Activated naive CD4-positive, alpha-beta T cell treated with anti-CD3 and anti-CD28 coated beads for 36 hours (primary cell): ENCODE data around the gene HJURP. TPM values are rescaled to one million over a fixed set of nuclear protein-coding genes. Genes with fewer than 3 reads are reported as not detected.

ENCODE experiments used
- CTCF ChIA-PET: fragments of 350-600 bp; sonication (Branson Sonifier 250); formaldehyde crosslinking; loops from one replicate; lab custom pipeline; 2021; ENCODE audit warnings: antibody characterized with exemption; lab: Charles Lee
- DNase-seq: peaks from one replicate; pipeline ENCODE4 v3.0.0-alpha.2; 2020
- H3K27ac Mint-ChIP-seq: one replicate; pipeline ENCODE4 v1.8.0; 2021; ENCODE audit warnings: mild to moderate bottlenecking, mixed read lengths
- H3K27me3 Mint-ChIP-seq: one replicate; pipeline ENCODE4 v1.8.0; 2021; ENCODE audit warnings: low read depth, mixed read lengths
- H3K36me3 Mint-ChIP-seq: one replicate; pipeline ENCODE4 v1.8.0; 2021; ENCODE audit warnings: low read depth, mixed read lengths
- H3K4me1 Mint-ChIP-seq: one replicate; pipeline ENCODE4 v1.8.0; 2021; ENCODE audit warnings: low read depth, mixed read lengths
- H3K4me3 Mint-ChIP-seq: one replicate; pipeline ENCODE4 v1.8.0; 2021; ENCODE audit warnings: mild to moderate bottlenecking, moderate library complexity, mixed read lengths
- H3K9me3 Mint-ChIP-seq: one replicate; pipeline ENCODE4 v1.8.0; 2021; ENCODE audit warnings: mixed read lengths
- intact Hi-C: fragments of 100-400 bp; cut with micrococcal nuclease; formaldehyde crosslinking; loops from one replicate; pipeline ENCODE4 v1.15.1; 2023
- total RNA-seq, 2 experiments: library from RNA; stranded (reverse); gene quantifications; one replicate each; pipeline ENCODE4 v1.2.3, GENCODE V29; 2021

Gene HJURP
- total RNA-seq, 2 experiments from 2014 or later, result 127 to 129 TPM

DNA sequence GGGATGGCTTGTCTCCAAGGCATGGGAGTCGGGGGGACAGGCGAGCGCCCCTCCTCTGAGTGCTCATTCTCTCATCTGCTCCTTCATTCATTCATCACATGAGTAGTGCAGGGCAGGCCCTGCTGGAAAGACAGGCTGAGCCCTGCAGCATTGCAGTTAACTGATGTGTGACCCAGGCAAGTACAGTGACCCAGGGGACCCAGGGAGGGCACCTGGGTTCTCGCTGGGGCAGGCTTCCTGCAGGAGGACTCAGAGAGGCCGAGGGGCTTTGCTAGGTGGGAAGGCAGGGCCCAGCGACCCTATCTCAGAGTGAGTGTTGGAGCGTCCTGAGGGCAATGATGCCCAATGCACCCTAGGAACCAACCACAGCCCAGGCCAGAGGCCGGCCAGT lies 30.6 kb downstream of the HJURP start:
- H3K4me1 Mint-ChIP-seq, result no peaks in the 10 kb centered on the region
- CTCF ChIA-PET, result no interaction called here
- H3K27ac Mint-ChIP-seq, result no peak overlapping the region
- intact Hi-C loops, result no loop called here
- H3K4me3 Mint-ChIP-seq, result no peak overlapping the region
- H3K9me3 Mint-ChIP-seq, result no peaks in the 10 kb centered on the region
- no peaks in the 10 kb centered on the region for H3K27me3 Mint-ChIP-seq
- H3K36me3 Mint-ChIP-seq, result no peaks in the 10 kb centered on the region
- DNase-seq, result no peak

DNA sequence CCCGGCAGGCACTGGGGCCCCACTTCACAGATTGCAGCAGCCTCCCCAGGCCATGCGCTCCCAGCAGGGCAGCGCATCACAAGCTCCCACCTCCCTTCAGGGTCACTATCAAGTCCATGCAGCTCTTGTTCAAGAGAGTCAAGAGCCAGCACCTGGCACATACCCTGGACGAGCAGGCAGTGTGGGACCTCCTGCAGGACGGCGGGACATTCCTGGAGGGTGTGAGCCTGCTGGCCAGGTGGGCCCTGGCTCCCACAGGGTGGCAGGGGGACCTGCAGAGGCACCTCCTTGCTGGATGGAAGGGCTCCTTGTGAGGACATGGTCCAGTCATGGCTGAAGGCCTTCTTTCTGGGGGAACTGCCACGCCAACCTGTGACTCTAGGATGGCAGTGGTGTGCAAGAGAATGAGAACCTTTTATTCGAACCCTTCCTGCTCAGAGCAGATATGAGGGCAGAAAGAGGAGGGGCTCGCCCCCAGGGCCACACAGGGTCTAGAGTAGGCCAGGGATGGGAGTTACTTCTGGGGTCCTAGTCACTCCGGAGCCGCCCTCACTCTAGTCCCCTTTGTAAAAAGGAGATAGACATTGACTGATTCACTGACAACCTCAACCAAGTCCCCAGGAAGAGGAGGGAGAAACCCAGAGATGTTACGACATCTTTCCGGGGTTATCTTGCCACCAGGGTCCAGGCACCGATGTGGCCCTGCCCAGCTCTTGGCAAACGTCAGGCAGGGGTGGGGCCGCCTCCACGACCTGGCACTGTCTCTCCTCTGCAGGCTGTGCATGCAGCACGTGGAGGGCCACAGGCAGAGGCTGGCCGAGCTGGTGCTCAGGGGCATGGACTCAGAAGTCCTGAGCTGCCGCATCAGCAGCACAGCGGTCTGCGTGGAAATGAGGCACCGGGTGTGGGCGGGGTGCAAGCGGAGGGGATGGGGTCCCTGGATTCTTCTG lies 31.3 kb downstream of the HJURP start:
- CTCF ChIA-PET, result no interaction called here
- Mint-ChIP-seq H3K36me3 (no peaks in the 10 kb centered on the region), H3K9me3 (no peaks in the 10 kb centered on the region), H3K27ac (no peak overlapping the region), H3K4me3 (no peak overlapping the region), H3K4me1 (no peaks in the 10 kb centered on the region), H3K27me3 (no peaks in the 10 kb centered on the region)
- intact Hi-C loops, result no loop called here
- no peak for DNase-seq

GRCh38 chr2:233822101-233822771 lies 32.1 kb downstream of the HJURP start:
- intact Hi-C loops, result no loop called here
- no peak for DNase-seq
- Mint-ChIP-seq H3K4me1 (no peaks in the 10 kb centered on the region), H3K9me3 (no peaks in the 10 kb centered on the region), H3K27ac (no peak overlapping the region), H3K4me3 (no peak overlapping the region), H3K36me3 (no peaks in the 10 kb centered on the region), H3K27me3 (no peaks in the 10 kb centered on the region)
- CTCF ChIA-PET, result no interaction called here

DNA sequence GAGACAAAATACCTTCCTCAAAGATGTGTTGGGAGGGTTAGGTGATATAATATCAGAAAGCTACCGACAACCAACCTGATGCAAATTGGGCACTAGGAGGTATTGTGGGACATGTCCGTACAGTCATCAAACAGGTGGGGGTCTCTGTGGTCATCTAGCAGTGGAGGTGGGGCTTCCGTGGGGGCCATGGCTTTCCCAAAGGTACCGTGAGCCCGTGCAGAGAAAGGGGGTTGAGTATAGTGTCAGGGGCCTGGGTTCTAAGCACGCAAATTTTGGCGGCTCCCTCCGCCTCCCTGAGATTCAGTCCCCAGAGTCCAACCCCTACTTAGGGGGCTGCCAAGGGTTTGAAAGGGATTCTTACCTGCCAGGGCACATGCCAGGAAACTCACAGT lies 32.6 kb downstream of the HJURP start:
- CTCF ChIA-PET, result no interaction called here
- no peak overlapping the region for H3K27ac Mint-ChIP-seq
- intact Hi-C loops, result no loop called here
- H3K36me3 Mint-ChIP-seq, result no peaks in the 10 kb centered on the region
- no peaks in the 10 kb centered on the region for H3K4me1 Mint-ChIP-seq
- no peaks in the 10 kb centered on the region for H3K27me3 Mint-ChIP-seq
- DNase-seq, result no peak
- H3K9me3 Mint-ChIP-seq, result no peaks in the 10 kb centered on the region
- H3K4me3 Mint-ChIP-seq, result no peak overlapping the region

DNA sequence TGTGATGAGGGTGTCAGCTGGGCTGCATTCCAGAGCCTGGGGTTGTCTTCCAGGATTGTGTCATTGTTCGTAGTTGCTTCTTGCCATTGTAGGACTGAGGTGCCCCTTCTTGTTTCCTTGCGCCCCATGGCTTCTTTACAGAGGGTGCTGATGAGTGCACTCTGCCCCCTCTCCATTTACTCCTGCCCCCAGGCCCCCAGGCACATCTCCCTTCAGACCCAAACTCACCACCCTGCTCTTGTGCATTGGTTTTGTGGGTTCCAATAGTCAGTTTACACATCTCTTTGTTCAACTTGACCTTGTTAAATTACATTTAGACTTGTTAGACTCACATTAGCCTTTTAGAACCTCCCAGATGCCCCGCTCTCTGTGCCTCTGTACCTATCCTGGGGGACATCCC lies 33.1 kb downstream of the HJURP start:
- Mint-ChIP-seq H3K4me1 (no peaks in the 10 kb centered on the region), H3K27ac (no peak overlapping the region), H3K9me3 (no peaks in the 10 kb centered on the region), H3K27me3 (no peaks in the 10 kb centered on the region), H3K4me3 (no peak overlapping the region), H3K36me3 (no peaks in the 10 kb centered on the region)
- intact Hi-C loops, result no loop called here
- DNase-seq, result no peak
- CTCF ChIA-PET, result no interaction called here

- Mint-ChIP-seq H3K27me3 (no peaks in the 10 kb centered on the region), H3K27ac (no peak overlapping the region), H3K36me3 (no peaks in the 10 kb centered on the region), H3K9me3 (no peaks in the 10 kb centered on the region), H3K4me3 (no peak overlapping the region), H3K4me1 (no peaks in the 10 kb centered on the region)
- intact Hi-C loops, result no loop called here
- CTCF ChIA-PET, result interaction anchor here (0.7 kb wide), 1 partner anchor 1002 kb away, joined by 3 read pairs; no protein-coding TSS in a partner anchor
- no peak for DNase-seq
Measured at GRCh38 chr2:233820774-233821105, 33.6 kb downstream of the HJURP start.

- no peak overlapping the region for H3K4me3 Mint-ChIP-seq
- H3K4me1 Mint-ChIP-seq, result no peaks in the 10 kb centered on the region
- DNase-seq, result no peak
- no peak overlapping the region for H3K27ac Mint-ChIP-seq
- CTCF ChIA-PET, result interaction anchor here (0.7 kb wide), 1 partner anchor 1001 kb away, joined by 3 read pairs; no protein-coding TSS in a partner anchor
- H3K27me3 Mint-ChIP-seq, result no peaks in the 10 kb centered on the region
- no peaks in the 10 kb centered on the region for H3K9me3 Mint-ChIP-seq
- H3K36me3 Mint-ChIP-seq, result no peaks in the 10 kb centered on the region
- intact Hi-C loops, result no loop called here
Measured at GRCh38 chr2:233819884-233820773, 34.2 kb downstream of the HJURP start.

DNA sequence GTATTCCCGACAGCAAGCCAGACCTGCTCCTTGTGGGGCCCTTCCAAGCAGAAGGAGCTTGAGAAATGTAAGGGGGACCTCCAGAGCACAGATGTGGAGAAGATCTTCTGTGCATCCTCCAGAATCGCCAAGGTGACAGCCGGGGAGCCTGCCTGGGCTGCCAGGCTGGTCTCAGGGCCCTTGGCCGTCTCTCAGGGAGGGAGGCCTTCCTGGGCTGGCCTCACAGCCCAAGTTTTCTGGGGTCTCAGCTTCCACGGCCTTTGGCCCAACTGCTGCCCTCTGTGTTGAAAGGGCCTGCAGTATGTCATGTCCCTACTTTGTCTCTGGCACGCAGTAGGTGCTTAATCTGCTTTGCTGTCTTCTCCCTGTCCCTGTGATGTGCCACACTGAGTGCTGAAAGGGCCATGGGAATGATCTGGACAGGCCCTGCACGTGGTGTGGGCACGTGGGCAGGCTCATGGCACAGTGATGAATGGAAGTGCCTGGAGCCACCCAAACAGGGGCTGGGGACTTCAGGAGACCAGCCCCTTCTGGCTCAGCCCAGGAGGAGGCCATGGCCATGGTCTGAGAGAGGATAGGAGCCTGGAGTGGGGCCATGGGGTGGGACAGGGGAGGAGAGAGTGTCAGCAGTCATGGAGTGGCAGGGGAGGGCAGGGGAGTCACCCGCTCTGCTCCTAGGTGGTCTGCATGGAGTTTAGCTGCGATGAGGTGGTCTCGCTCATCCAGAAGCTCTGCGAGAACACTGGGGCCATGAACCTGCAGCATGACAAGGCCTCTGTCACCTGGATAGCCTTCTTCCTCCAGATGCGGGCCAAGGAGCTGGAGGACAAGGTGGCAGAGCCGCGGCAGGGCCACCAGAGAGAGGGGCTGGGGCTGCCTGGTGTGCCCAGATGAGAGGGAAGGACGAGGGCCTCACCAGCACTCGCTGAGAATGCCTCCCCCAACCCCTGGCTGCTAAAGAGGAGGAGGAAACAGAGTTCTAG lies 35.4 kb downstream of the HJURP start:
- intact Hi-C loops, result no loop called here
- H3K9me3 Mint-ChIP-seq, result no peaks in the 10 kb centered on the region
- no peaks in the 10 kb centered on the region for H3K27me3 Mint-ChIP-seq
- no peaks in the 10 kb centered on the region for H3K4me1 Mint-ChIP-seq
- H3K27ac Mint-ChIP-seq, result no peak overlapping the region
- CTCF ChIA-PET, result no interaction called here
- DNase-seq, result no peak
- H3K4me3 Mint-ChIP-seq, result no peak overlapping the region
- H3K36me3 Mint-ChIP-seq, result no peaks in the 10 kb centered on the region

- no peaks in the 10 kb centered on the region for H3K4me1 Mint-ChIP-seq
- no peak overlapping the region for H3K4me3 Mint-ChIP-seq
- no peaks in the 10 kb centered on the region for H3K9me3 Mint-ChIP-seq
- H3K27me3 Mint-ChIP-seq, result no peaks in the 10 kb centered on the region
- no peak for DNase-seq
- CTCF ChIA-PET, result no interaction called here
- H3K27ac Mint-ChIP-seq, result no peak overlapping the region
- no peaks in the 10 kb centered on the region for H3K36me3 Mint-ChIP-seq
- intact Hi-C loops, result no loop called here
Measured at GRCh38 chr2:233817995-233818638, 36.2 kb downstream of the HJURP start.

GRCh38 chr2:233817361-233817911 lies 36.9 kb downstream of the HJURP start:
- CTCF ChIA-PET, result no interaction called here
- H3K4me3 Mint-ChIP-seq, result no peak overlapping the region
- intact Hi-C loops, result no loop called here
- no peaks in the 10 kb centered on the region for H3K4me1 Mint-ChIP-seq
- no peaks in the 10 kb centered on the region for H3K36me3 Mint-ChIP-seq
- H3K27me3 Mint-ChIP-seq, result no peaks in the 10 kb centered on the region
- no peak for DNase-seq
- H3K27ac Mint-ChIP-seq, result no peak overlapping the region
- no peaks in the 10 kb centered on the region for H3K9me3 Mint-ChIP-seq

GRCh38 chr2:233816771-233817170 lies 37.6 kb downstream of the HJURP start:
- Mint-ChIP-seq H3K27ac (no peak overlapping the region), H3K4me1 (no peaks in the 10 kb centered on the region), H3K9me3 (no peaks in the 10 kb centered on the region), H3K4me3 (no peak overlapping the region), H3K36me3 (no peaks in the 10 kb centered on the region), H3K27me3 (no peaks in the 10 kb centered on the region)
- intact Hi-C loops, result no loop called here
- CTCF ChIA-PET, result no interaction called here
- DNase-seq, result no peak
